ENCODE data around the gene HOXD8.

The HOXD8 gene

DNA sequence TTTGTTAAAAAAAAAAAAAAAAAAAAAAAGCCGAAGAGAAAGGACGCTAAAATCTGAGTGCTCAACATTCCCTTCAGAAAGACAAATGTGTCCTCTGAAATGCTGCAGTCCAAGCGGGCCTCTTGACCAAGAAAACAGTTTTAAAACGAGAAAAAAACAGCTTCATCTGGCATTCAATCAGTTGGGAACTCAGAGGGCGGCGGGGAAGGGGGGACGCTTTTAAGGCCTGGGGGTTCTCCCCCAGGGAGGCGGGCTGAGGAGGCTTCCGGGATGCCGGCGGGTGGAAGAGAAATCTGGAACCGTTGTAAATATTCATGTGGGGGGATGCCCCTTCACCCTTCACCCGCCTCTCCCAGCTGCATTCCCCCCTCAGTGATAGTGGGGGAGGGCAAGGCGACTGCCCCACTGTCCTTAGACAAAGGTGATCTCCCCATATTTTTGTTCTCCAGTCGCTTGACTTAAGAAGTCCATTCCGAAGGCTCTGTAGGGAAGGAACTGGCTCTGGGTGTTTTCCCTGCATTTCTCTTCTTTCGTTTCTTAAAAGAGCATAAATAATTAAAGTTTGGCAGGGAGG is 25.7 kb upstream of the HOXD8 start:
- DNase-seq = no peak

- DNase-seq = peak in 1 of 2 experiments; percentile 26
Observed at GRCh38 chr2:176104316-176105077, 25.0 kb upstream of the HOXD8 start.

- peak; percentile 15 to 25 for DNase-seq
Observed at GRCh38 chr2:176105078-176105729, 24.3 kb upstream of the HOXD8 start.

DNA sequence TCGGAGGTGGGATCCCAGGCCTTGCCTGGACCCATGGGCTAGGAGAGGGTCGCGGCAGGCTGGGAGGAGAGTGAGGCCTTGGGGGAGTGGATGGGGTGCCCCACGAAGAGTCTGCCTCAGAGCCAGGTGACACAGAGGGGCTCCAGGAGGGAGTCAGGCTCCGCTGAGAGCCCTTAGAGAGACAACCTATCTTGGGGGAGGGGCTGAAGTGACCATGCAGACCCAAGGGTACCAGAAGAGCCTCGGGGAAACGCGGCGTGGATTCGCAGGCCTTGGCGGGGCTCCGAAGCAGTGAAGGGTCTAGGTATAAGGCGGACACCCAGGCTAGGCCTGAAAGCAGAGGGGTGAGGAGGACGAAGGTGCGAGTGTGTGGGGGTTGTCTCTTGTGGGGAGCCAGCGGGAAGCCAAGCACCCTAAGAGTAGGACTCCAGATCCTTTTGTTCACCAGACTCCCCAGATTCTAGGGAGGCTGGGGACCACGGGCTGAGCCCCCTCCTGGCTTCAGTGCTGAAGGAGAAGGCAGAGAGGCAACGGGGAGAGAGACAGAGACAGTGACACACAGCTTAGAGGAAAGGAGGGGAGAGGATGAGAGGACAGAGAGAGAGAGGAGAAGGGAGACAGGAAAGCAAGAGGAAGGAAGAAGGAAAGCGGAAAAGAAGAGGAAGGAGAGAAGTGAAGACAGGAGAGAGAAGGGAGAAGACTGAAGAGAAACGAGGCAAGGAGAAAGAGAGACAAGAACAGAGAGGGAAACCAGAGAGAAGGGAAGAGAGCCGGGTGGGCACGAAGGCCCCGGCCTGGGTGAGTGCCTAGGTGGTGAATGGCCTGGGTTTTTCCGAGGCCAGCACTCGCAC is 23.6 kb upstream of the HOXD8 start:
- DNase-seq = no peak

DNA sequence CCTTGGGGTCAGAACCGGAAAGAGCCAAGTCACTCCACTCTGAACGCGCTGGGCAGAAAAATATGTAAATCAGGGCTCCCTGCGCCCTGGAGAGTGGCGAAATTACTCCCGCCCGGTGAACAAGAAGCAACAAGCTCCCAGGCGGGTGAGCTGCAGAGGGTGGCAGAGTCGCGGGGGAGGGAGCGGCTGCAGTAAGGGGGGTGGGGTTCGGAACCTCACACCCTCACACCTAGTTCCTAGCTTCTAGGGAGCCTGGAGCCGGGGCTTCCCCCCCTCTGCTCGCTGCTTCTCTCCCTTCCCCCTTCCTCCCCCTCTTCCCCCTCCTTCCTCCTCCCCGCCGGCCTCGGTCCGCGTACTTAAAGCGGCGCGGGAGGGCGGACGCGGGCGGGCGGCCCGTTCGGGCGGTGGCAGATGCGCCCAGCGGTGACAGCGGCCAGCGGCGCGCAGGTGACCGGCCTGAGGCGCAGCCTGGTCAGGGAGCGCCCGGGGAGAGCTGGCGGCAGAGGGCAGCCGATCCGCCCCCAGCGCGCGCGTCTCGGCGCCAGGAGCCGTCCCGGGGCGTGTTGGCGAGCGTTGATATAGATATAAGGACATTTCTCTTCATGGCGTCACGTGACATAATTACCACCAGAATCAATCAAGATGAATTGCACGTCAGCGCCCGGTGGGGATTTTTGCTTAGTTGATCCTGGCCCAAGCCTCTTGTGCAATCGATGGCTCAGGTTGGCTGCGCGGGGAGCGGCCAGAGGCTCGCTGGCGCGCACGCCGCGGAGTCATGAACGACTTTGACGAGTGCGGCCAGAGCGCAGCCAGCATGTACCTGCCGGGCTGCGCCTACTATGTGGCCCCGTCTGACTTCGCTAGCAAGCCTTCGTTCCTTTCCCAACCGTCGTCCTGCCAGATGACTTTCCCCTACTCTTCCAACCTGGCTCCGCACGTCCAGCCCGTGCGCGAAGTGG is 22.6 kb upstream of the HOXD8 start, which contains the start of gene HOXD11:
Gene HOXD11 (plus strand): TSS at position 700 of the 959 bp plus-strand sequence. CDS start 76 bp downstream, at position 776.
- peak in 1 of 2 experiments; percentile 59 for DNase-seq

DNA sequence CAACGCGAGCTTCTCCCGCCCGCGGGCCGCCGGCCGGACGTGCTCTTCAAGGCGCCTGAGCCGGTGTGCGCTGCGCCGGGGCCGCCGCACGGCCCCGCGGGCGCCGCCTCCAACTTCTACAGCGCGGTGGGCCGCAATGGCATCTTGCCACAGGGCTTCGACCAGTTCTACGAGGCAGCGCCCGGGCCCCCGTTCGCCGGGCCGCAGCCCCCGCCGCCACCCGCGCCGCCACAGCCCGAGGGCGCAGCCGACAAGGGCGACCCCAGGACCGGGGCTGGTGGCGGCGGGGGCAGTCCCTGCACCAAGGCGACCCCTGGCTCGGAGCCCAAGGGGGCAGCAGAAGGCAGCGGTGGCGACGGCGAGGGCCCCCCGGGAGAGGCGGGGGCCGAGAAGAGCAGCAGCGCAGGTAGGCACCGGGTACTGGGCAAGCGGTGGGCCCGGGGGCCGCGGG is 21.7 kb upstream of the HOXD8 start:
- DNase-seq = peak in 1 of 2 experiments; percentile 36

GRCh38 chr2:176109192-176109901 is 20.2 kb upstream of the HOXD8 start:
- DNase-seq = no peak

DNA sequence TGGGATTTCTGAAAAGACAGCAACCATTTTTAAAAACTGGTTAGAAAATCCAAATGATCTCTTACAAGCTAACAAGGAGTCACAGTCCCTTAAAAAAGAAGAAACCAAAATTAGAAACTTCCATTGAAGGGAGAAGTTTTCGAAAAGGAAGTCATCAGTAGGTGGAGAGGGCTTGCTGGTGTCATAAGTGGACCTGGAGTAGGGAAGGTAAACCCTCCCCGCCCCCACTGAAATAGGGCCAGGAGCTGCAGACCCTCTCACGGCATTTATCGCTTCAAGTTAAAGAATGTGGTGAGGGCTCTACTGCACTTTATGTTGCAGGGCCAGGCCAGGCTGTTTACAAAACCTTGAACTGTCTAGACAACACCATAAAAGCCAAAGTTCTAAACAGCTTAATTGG is 19.6 kb upstream of the HOXD8 start:
- no peak for DNase-seq

DNA sequence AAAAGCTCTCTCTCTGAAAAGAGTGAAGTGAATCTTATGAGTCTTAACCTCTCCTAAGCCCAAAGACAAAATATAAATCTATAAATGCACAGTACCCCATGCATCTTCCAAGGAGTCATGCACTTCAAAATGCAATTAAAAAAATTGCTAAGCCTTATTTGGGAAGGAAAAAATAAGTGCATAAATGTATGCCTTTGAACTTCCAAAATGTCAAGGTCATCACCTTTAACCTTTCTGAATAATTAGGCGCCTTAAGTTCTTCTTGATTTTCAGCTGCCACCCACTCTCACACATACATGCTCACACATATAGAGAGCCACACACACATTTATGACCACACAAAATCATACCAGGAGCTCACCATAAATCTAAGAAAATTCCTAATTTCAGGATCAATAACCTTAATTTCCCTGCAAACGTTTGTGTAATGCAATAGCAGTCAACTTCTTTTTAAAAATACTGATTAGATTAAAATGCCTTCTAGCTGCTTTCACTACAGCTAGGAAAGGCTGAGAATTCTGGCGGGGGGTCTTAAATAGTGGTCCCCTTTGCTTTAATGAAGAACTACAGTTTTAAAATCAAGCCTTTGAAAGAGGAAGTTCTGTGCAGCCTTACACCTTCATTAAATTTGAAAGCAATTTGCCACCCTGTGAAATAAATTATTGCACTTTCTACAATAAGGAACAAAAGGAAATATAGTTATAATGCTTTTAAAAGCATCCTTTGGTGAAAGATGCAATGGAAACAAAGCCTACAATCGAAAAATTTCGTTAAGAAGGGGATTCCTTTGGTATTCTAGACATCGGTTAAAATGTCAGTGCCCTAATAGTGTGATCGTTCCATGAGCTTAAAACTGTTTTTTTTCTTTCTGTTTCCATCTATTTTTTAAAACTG is 18.8 kb upstream of the HOXD8 start:
- no peak for DNase-seq

- peak in 1 of 2 experiments; percentile 64 for DNase-seq
Observed at GRCh38 chr2:176111309-176111663, 18.2 kb upstream of the HOXD8 start.

GRCh38 chr2:176111846-176112374 is 17.6 kb upstream of the HOXD8 start:
- no peak for DNase-seq

DNA sequence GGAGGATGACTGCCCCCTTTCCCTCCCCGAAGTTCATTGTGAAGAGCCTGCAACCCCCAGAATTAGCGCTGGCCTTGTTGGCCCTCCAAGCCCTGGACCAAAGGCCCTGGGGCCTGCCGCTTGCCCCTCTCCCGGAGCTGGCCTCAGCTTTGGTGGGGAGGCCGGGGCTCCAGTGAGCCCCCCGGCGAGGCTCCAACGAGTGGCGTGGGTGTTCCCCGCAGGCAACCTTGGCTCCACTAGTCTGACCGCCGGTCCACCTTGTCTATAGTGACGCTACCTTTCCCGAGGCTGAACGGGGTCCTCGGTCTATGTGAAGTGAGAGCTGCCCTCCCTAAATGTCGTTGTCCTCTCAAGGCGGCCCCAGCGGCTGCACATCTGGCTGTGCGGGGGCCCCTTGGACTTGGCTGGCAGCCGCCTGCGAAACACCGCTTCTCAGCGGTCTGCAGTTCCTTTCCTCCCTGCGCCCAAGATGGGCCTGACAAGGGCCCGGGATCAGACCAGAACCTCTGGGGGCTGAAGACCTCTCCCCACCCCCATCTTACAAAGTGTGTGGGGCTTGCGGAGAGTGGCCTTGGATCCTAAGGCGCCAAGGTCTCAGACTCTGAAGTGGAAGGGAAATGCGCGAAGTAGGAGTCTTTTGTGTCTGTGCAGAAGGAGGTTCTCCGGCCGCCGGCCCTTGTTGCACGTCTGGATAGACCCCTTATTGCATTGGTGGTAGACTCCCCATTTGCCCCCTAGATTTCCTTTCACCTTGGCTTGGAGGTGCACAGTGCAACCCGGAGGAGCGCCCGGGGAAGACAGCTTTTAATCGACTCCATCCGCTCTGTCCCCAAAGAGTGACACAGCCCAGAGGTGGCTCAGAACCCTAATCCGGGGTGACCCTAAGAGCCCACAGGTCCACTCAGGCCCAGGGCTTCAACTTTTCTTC is 16.9 kb upstream of the HOXD8 start:
- no peak for DNase-seq

DNA sequence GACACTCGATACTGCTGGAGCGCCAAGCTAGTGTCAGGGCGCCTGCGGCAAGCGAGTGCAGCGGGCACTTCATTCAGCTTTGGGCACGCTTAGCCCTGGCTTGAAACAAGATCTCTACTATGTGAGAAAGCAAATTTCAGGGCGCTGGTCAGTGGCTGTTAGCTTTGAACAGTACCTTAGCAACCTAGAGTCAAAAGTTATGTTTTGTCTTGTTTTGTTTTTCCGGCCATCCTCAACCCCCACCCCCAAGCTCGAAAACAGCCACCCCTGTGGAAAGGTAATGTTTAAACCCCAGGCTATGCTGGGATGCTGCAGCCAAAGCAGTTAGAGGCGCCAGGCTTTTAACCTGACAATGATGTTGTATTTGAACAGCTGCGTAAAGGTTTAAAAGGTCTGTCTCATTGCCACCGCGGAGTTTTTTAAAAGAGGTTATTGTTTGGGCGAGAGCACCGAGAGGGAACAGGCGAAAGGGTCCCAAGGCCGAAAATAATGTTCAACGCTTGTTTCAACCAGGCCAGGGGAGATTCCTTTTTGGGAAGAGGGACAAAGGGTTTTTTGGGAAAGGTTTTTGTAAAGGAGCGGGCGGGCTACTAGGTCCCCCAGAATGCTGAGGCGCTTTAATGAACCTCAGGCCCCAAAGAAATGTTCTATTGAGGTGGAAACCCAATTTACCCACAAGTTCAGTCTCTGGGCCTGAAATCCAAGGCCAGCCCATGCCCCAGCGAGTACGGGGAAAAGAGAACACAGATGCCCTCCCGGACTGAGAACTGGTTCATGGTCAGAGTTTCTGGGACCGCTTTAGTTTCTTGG is 15.2 kb upstream of the HOXD8 start:
- DNase-seq = no peak

- DNase-seq = no peak
Observed at GRCh38 chr2:176114930-176115625, 14.4 kb upstream of the HOXD8 start.

GRCh38 chr2:176115883-176116813 is 13.4 kb upstream of the HOXD8 start, which contains the start of gene HOXD10:
Gene HOXD10, plus strand, starts transcription at chr2:176116778. Its CDS starts 56 bp downstream, at chr2:176116834.
- no peak for DNase-seq

All from NCI-H524 (cell line).